ENCODE results near the gene PLCG1. TPM values are rescaled to one million over a fixed set of nuclear protein-coding genes. Genes with fewer than 3 reads are reported as not detected.
A peak's percentile ranks its signal among the peaks of the same experiment; 100 is the strongest.

The PLCG1 gene
- total and polyA plus RNA-seq, 2 of the 8 experiments (the other 6 are each of a cell fraction or from before 2014, with no cell fraction given): 103 to 154 TPM

DNA sequence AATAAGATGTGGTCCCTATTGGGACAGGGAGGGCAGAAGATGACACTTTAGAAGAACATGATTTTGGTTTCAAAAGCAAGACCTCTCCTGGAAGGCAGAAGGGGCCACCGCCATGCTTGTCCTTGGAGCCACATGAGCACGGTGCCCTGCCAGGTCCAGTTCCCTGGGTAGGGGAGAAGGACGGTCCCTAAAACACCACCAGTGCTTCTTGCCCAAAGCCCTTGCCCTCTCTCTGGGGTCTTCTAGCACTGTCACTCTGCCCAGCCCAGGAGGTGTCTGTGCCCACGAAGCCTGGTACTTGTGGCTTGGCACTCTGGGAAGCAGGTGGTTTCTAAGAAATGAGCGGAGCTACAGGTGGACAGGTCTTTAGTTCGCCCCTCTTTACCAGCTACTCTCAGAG, 46.0 kb downstream of the PLCG1 start:
- H4K91ac ChIP-seq (replicated peaks; ENCODE audit: insufficient read length, low read length): no peak overlapping the region
- no peak overlapping the region for H3K9ac ChIP-seq (replicated peaks in 1 of 4; ENCODE audit: extremely low read depth in 1 of 4, low read depth in 3 of 4, low read length in 3 of 4)
- no peaks in the 10 kb centered on the region for H3K79me1 ChIP-seq (ENCODE audit: low read depth, low read length)
- no peak overlapping the region for H2BK5ac ChIP-seq (ENCODE audit: low read depth, low read length)
- no peak overlapping the region for H3K56ac ChIP-seq (replicated peaks; ENCODE audit: insufficient read length, low read depth, low read length)
- no peak overlapping the region for H3K4me3 ChIP-seq (ENCODE audit: extremely low read depth in 1 of 4, insufficient read depth in 2 of 4, low read depth in 3 of 4, low read length in 4 of 4)
- H3K9me3 ChIP-seq (ENCODE audit: insufficient read depth in 2 of 2, low read depth in 1 of 2, low read length in 1 of 2): no peaks in the 10 kb centered on the region
- H2BK15ac ChIP-seq (ENCODE audit: low read length): no peak overlapping the region
- no peak overlapping the region for H4K8ac ChIP-seq (ENCODE audit: extremely low read depth, insufficient read depth, low read length)
- no peak overlapping the region for H2BK12ac ChIP-seq (ENCODE audit: low read depth, low read length)
- no peak overlapping the region for H3K27ac ChIP-seq (ENCODE audit: low read depth, low read length)
- ChIA-PET CTCF (ENCODE audit: partially characterized antibody) (interaction anchor here (1.3 to 6.2 kb wide), 2 partner anchors 10 to 156 kb away, joined by 4 to 25 read pairs; partner anchors contain the start of gene LPIN3), POLR2A (ENCODE audit: partially characterized antibody) (interaction anchor here (1.5 kb wide), 1 partner anchor 11 kb away, joined by 4 read pairs; no protein-coding TSS in a partner anchor)
- no peaks in the 10 kb centered on the region for H3K27me3 ChIP-seq (replicated peaks in 1 of 4; ENCODE audit: control insufficient read depth in 3 of 4, extremely low read depth in 1 of 4, insufficient read depth in 3 of 4, low read length in 3 of 4)
- H2BK20ac ChIP-seq (ENCODE audit: low read length): no peak overlapping the region
- H3K36me3 ChIP-seq (ENCODE audit: control insufficient read depth in 2 of 4, insufficient read depth in 4 of 4, low read length in 3 of 4): no peaks in the 10 kb centered on the region
- no peak overlapping the region for H3K23ac ChIP-seq (ENCODE audit: insufficient read length)
- no peak for TF ChIP-seq E2F6 (IDR thresholded peaks at IDR 0.05)
- peak; percentile 32; the same call in 1 of the 2 replicates for TF ChIP-seq POLR2AphosphoS5 (IDR thresholded peaks at IDR 0.05; ENCODE audit: low read depth, low read length)
- no peaks in the 10 kb centered on the region for H3K23me2 ChIP-seq (ENCODE audit: low read depth, low read length)
- no peaks in the 10 kb centered on the region for H4K20me1 ChIP-seq (replicated peaks in 1 of 2; ENCODE audit: control insufficient read depth in 1 of 2, insufficient read depth in 2 of 2, low read length in 2 of 2)
- no peaks in the 10 kb centered on the region for H3K79me2 ChIP-seq (ENCODE audit: control insufficient read depth in 1 of 2, insufficient read depth in 2 of 2, low read length in 2 of 2)
- H3K4me2 ChIP-seq (ENCODE audit: insufficient read depth in 1 of 2, low read depth in 2 of 2, low read length in 2 of 2): no peak overlapping the region
- DNase-seq (ENCODE audit: low read depth in 1 of 2, low spot score in 2 of 2) (peak in 1 of 2 experiments; percentile 38), FAIRE-seq (no peak)
- H3K4me1 ChIP-seq (replicated peaks in 1 of 4; ENCODE audit: control insufficient read depth in 3 of 4, insufficient read depth in 4 of 4, low read length in 3 of 4): peaks cover 0 to 4% (median 0%) of the 10 kb centered on the region in 4 experiments; a peak in 1 of 7 replicates
- H3K18ac ChIP-seq (ENCODE audit: extremely low read depth, low read length): no peak overlapping the region
- no peak overlapping the region for H3K4ac ChIP-seq (replicated peaks; ENCODE audit: insufficient read length, low read depth, low read length)
- H3K14ac ChIP-seq (ENCODE audit: insufficient read length): no peak overlapping the region
- no peak overlapping the region for H2AFZ ChIP-seq (ENCODE audit: low read length)
- no peak overlapping the region for H4K5ac ChIP-seq (ENCODE audit: insufficient read length, low read depth, low read length)
- WGBS, 2 experiments (ENCODE audit: extremely low coverage in 1 of 2, insufficient coverage in 1 of 2, insufficient read length in 1 of 2, insufficient replicate concordance in 2 of 2, low coverage in 1 of 2, low lambda C conversion rate in 2 of 2, missing lambda C conversion rate in 1 of 2): 93% methylated on average over 6 of the region's 6 CpGs; no CpG with 5 or more reads in 1 of the 2 experiments
- H2BK120ac ChIP-seq (replicated peaks; ENCODE audit: low read depth, low read length): no peak overlapping the region
- H2AK5ac ChIP-seq (ENCODE audit: low read depth, low read length): no peak overlapping the region
